GM12878 (cell line): ENCODE data around the gene THRB.

Source experiments
- CTCF ChIP-seq, 3 experiments: IDR thresholded peaks in 2 of 3; conservative IDR thresholded peaks in 1 of 3; 2 replicates each; pipeline ENCODE4 v1.5.1; 2011; ENCODE audit warnings: low read depth in 3 of 3, low read length in 3 of 3, mild to moderate bottlenecking in 3 of 3, control low read depth in 2 of 3, moderate library complexity in 2 of 3, inconsistent platforms in 1 of 3, mixed read lengths in 1 of 3; ENCODE audit not compliant: control insufficient read depth in 2 of 3, insufficient read depth in 1 of 3; ENCODE audit errors: extremely low read depth in 1 of 3
- EZH2 ChIP-seq: IDR thresholded peaks from 2 replicates; pipeline ENCODE4 v1.6.1; 2012; ENCODE audit warnings: low read depth, mild to moderate bottlenecking, control low read depth, inconsistent platforms, low read length, borderline replicate concordance; ENCODE audit not compliant: control insufficient read depth
- FOS ChIP-seq: IDR thresholded peaks from 3 replicates; pipeline ENCODE4 v1.6.1; 2011; ENCODE audit warnings: borderline replicate concordance; ENCODE audit not compliant: insufficient read length; ENCODE audit errors: extremely low read depth
- HCFC1 ChIP-seq: fragments of 150-350 bp; IDR thresholded peaks from 2 replicates; pipeline ENCODE4 v1.6.1; 2014; ENCODE audit warnings: low read length
- KAT2A ChIP-seq: conservative IDR thresholded peaks from 2 replicates; pipeline ENCODE4 v1.6.1; 2011; ENCODE audit warnings: low read depth, low read length; ENCODE audit not compliant: control insufficient read depth
- MAX ChIP-seq: IDR thresholded peaks from 2 replicates; pipeline ENCODE4 v1.6.1; 2012; ENCODE audit warnings: low read depth, low read length, improper control_type of control experiment
- NRF1 ChIP-seq: conservative IDR thresholded peaks from 2 replicates; pipeline ENCODE4 v1.6.1; 2011; ENCODE audit warnings: mild to moderate bottlenecking, low read depth, low read length, improper control_type of control experiment
- POLR2AphosphoS5 ChIP-seq: IDR thresholded peaks from 2 replicates; pipeline ENCODE4 v1.6.1; 2011; ENCODE audit warnings: mild to moderate bottlenecking, low read length, inconsistent platforms
- RCOR1 ChIP-seq: conservative IDR thresholded peaks from 2 replicates; pipeline ENCODE4 v1.6.1; 2012; ENCODE audit warnings: low read depth, low read length, improper control_type of control experiment
- TAF1 ChIP-seq: IDR thresholded peaks from 2 replicates; pipeline ENCODE4 v1.6.1; 2011; ENCODE audit warnings: mild to moderate bottlenecking, low read depth, low read length, borderline replicate concordance
- YY1 ChIP-seq: IDR thresholded peaks from 2 replicates; pipeline ENCODE4 v1.6.1; 2011; ENCODE audit warnings: low read depth, mild to moderate bottlenecking, low read length

- TF ChIP-seq CTCF (IDR thresholded peaks at IDR 0.05 in 2 of 3, conservative IDR thresholded peaks at IDR 0.05 in 1 of 3; ENCODE audit: control insufficient read depth in 2 of 3, extremely low read depth in 1 of 3, insufficient read depth in 1 of 3, low read depth in 3 of 3, low read length in 3 of 3) (no peak), TAF1 (no peak), NRF1 (no peak), KAT2A (no peak), EZH2 (no peak), YY1 (no peak), MAX (no peak), RCOR1 (no peak), FOS (no peak), POLR2AphosphoS5 (no peak), HCFC1 (no peak)
Measured at GRCh38 chr3:24255414-24255813, 239.2 kb downstream of the THRB start.
